TTC549 (cell line): Measurements from ENCODE around the gene ZBTB16.

Source experiments
- FAIRE-seq: peaks from 2 replicates; lab custom pipeline; 2012; peaks lifted over from hg19 to GRCh38; lab: Jason Lieb, UNC

ZBTB16 gene

DNA sequence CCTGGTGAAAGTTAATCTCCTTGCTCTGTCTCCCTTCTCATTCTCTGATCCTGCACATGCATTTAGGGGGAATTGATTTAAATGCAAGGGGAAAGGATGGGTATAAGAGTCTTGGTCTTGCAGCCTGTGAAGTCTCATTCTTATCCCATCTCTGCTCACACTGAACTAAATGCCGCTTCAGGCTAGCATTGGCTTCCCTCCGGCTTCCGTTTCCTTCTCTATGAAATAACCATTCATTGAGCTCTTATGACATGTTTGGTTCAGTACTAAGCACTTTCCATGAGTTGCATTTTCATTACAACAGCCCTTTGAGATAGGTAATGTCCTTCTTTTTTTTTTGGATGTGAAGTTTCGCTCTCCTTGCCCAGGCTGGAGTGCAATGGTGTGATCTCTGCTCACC, 5.6 kb downstream of the ZBTB16 start:
- FAIRE-seq, result no peak

DNA sequence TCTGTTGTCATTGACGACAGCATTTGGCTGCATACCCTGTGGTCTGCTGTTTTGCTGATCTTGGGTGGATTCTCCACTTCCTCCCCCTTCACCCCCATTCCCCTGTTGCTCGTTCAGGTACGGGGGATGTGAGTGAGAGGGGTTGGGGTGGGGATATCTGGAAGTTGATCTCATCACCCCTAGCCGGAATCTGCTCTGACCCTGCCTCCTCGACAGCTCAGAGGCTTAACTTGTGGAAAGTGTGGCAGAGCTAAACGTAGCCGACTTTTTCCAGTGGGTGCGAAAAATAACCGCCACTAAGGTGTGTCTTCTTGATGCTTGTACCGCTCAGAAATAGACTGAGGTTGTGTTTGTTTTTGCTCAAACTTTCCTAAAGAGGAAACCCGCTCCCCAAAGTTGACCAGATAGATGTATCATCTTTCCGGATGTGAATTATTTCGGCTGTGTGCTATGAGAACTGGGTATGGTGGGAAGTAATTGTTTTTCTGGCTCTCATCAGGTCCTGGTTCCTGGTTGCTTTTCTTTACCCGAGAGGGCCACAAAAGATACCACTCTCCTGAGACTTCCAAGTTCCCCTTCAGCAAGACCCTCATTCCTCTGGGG, 6.6 kb downstream of the ZBTB16 start:
- no peak for FAIRE-seq

GRCh38 chr11:114068327-114068726, 8.8 kb downstream of the ZBTB16 start:
- FAIRE-seq, result no peak

GRCh38 chr11:114070464-114071139, 11.1 kb downstream of the ZBTB16 start:
- FAIRE-seq, result no peak

- FAIRE-seq, result no peak
Observed at GRCh38 chr11:114073007-114073827, 13.7 kb downstream of the ZBTB16 start.

- no peak for FAIRE-seq
Observed at GRCh38 chr11:114073828-114074381, 14.4 kb downstream of the ZBTB16 start.

GRCh38 chr11:114074546-114075343, 15.2 kb downstream of the ZBTB16 start:
- FAIRE-seq, result no peak

- FAIRE-seq, result no peak
Observed at GRCh38 chr11:114075344-114075610, 15.8 kb downstream of the ZBTB16 start.

GRCh38 chr11:114075891-114076441, 16.5 kb downstream of the ZBTB16 start:
- FAIRE-seq, result no peak

GRCh38 chr11:114076921-114077331, 17.4 kb downstream of the ZBTB16 start:
- FAIRE-seq, result no peak

GRCh38 chr11:114077482-114078305, 18.2 kb downstream of the ZBTB16 start:
- FAIRE-seq, result no peak

DNA sequence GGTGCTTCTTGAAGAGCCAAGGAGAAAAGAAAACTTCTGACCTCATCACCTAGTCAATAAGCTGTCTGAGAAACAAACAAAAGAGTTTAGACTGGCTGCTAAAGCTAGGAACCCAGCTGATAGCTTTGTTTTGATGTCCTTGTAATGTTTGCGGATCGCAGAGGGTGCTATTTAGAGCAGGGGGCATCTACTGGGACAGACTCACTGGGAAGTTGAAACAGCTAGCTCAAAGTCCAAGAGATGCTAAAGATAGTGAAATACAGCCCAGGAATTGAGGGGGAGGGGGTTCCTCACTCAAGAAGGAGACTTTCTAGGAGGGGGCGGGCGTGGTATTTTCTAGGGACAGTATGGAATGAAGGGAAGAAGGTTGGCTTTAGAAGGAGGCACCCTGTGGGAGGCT, 18.9 kb downstream of the ZBTB16 start:
- no peak for FAIRE-seq

DNA sequence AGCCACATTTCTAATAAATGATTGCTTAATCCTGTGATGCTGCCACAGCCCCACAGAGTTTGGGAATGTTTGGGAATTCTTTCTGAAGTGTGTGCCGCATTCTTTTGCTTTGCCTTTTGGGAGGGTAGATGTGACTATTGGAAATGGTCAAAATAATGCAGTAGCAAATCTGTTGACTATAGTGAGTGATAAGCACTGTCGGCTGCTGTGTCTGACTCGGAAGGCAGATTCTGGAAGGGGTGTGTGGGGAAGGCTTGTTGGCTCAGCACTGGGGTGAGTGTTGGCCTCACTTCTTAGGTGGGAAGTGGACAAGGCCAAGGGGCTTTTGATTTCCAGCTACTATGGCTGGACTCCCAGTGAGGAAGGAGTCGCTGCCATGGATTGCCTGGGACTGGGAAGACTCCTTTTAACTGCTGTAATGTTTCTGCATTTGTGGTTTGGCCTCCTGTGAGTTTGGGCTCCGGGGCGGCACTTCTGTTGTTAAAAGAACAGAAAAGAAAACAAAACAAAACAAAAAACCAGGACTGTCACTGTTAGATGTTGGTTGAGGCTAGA, 20.1 kb downstream of the ZBTB16 start:
- FAIRE-seq, result no peak

DNA sequence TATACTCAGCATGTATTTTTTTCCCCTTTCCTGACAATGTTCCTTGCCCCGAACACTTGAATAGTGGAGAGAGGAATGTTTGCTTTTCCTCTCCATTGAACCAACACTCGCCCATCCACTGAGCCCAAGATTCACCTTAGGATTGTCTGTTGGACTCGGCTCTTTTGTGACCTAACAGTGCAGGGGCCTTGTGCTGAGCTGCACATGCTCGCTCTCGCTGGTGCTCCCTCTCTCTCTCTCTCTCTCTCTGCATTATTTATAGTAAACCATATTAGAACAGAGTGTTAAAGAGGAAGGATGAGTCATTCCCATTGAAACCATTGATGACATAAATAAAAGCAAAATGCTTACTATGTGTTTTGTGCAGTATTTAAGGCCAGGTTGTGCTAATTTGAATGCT, 20.7 kb downstream of the ZBTB16 start:
- FAIRE-seq, result no peak

GRCh38 chr11:114080769-114081168, 21.3 kb downstream of the ZBTB16 start:
- no peak for FAIRE-seq

DNA sequence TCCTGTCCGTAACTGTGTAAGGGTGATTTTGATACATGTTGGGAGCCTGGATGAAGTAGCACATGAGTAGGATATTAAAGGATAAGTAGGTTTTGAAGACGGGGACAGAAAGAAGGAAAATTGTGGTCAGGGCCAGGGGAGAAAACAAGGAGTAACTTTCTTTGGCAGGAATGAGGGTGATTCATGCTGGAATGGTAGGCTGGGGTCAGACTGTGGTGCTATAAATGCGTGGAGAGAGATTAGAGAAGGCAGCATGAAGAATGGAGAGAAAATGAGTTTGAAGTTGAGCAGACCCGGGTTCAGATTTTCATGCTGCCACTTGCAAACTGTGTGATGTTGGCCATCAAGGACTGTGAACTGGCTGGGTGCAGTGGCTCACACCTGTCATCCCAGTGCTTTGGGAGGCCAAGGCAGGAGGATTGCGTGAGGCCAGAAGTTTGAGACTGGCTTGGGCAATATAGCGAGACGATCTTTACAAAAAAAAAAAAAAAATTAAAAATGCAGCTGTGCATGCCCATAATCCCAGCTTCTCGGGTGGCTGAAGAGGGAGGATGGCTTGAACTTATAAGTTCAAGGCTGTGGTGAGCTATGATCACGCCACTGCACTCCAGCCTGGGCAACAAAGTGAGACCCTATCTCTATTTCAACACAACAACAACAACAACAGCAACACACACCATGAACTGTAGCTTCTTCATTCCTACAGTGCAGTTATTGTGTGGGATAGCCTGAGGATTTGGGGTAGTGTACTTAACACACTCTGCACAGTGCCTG, 22.3 kb downstream of the ZBTB16 start:
- no peak for FAIRE-seq

GRCh38 chr11:114082415-114082748, 22.9 kb downstream of the ZBTB16 start:
- FAIRE-seq, result no peak

DNA sequence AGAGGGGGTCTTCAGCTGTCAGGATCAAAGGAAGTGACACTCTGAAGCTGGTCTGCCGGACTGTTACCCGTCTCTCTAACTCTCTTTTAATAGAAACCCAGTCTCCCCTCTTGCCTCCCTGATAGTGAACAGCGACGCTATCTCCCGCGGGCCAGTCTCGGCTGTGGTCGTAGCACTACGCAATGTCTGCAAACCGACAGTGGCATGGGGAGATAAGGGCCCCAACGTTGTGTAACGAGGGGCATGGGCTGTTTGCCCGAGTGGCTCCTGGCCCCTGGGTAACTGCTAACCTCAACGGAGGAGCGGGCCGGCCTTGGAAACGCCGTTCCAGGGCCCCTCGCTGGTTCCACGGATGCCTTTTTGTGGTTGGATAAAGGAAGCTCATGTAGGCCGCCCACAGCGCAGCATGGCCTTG, 23.3 kb downstream of the ZBTB16 start:
- FAIRE-seq, result no peak

DNA sequence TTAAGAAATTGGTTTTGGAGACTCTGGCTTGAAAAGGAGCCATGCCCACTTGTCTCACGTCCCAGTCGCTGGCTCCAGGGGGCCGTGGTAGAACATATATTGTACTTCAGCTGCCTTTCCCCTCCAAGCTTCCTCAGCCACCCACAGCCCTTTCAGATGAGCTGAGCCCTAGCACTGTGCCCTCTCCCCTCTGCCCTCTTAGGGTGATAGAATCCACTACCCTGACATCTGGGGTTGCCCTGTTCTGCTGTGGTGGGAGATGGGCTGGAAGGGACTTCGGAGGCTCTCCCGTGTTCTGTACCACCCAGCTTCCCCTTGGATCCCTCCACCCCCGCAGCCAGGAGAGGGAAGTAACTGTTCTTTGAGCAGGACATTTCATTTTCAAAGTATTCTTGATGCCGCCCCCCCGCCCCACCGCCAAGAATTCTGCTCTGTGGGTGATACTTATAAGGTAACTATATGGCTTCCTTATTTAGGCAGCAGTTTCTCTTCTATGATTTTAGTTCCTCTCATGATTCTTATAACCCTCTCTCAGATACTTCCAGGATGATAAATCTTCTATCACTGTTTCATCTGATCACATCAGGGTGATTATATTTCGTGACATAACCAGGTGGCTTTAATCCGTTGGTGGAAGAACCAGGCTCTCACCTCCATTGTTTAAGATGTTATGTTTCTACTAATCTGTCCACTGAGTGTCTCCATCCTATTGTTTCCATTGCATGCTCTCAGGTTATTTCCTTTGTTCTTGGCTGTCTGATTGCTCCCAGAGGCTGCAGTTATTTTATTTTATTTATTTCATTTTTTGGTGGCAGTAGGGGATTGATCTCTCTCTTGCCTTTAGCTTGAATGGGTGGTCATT, 24.1 kb downstream of the ZBTB16 start:
- FAIRE-seq, result no peak
